ENCODE data around the gene SPCS3. TPM values are rescaled to one million over a fixed set of nuclear protein-coding genes. Genes with fewer than 3 reads are reported as not detected.
"Not testable (repeated sequence)": the region's sequence is repeated elsewhere in the genome, so short reads cannot be mapped to it uniquely, and the experiment has no call there.

Gene SPCS3
- total RNA-seq, 4 donors from 2014 or later, result 31.2 to 47.3 (median 38.3) TPM

DNA sequence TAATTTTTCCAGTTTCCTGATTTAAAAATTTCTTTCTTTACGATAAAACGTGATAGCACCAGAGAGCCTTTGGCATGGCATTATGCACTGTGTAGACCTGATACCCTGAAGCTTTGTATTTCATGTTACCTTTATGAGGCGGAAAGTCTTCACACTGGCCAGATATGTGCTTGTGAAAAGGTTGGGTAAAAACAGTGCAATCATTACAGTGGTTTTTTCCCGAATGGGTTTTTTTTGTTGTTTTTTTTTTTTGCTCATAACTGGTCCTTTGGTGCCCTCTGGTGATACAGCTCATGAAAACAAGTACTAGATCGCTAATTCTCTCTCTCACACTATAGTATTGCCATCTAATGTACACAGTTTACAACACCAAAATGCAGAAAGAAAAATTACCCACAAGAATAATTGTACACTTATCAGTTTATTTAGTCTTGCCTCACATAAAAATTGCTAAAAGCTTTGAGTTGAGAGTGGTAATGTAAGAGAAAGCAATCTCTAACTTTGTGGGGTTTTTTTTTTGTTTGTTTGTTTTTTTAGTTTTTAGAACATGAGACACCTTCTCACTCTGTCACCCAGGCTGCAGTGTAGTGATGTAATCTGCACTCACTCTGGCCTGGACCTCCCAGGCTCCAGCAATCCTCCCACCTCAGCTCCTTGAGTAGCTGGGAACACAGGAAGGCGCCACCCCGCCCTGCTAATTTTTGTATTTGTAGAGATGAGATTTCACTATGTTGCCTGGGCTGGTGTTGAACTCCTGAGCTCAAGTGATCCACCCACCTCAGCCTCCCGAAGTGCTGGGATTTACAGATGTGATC, 21.3 kb downstream of the SPCS3 start:
- no peak overlapping the region for H3K4me3 ChIP-seq
- no peaks in the 10 kb centered on the region for H3K4me1 ChIP-seq
- H3K9me3 ChIP-seq, result peaks cover 0 to 18% (median 4%) of the 10 kb centered on the region in 4 donors
- DNase-seq, result no peak
- no peaks in the 10 kb centered on the region for H3K36me3 ChIP-seq
- no peak for TF ChIP-seq POLR2A (IDR thresholded peaks at IDR 0.05)
- TF ChIP-seq, protein P1, sequence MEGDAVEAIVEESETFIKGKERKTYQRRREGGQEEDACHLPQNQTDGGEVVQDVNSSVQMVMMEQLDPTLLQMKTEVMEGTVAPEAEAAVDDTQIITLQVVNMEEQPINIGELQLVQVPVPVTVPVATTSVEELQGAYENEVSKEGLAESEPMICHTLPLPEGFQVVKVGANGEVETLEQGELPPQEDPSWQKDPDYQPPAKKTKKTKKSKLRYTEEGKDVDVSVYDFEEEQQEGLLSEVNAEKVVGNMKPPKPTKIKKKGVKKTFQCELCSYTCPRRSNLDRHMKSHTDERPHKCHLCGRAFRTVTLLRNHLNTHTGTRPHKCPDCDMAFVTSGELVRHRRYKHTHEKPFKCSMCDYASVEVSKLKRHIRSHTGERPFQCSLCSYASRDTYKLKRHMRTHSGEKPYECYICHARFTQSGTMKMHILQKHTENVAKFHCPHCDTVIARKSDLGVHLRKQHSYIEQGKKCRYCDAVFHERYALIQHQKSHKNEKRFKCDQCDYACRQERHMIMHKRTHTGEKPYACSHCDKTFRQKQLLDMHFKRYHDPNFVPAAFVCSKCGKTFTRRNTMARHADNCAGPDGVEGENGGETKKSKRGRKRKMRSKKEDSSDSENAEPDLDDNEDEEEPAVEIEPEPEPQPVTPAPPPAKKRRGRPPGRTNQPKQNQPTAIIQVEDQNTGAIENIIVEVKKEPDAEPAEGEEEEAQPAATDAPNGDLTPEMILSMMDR (IDR thresholded peaks at IDR 0.05), result peak in 4 of 6 experiments; percentile 24 to 51 (median 44)
- no peak overlapping the region for H3K27ac ChIP-seq
- no peaks in the 10 kb centered on the region for H3K27me3 ChIP-seq

DNA sequence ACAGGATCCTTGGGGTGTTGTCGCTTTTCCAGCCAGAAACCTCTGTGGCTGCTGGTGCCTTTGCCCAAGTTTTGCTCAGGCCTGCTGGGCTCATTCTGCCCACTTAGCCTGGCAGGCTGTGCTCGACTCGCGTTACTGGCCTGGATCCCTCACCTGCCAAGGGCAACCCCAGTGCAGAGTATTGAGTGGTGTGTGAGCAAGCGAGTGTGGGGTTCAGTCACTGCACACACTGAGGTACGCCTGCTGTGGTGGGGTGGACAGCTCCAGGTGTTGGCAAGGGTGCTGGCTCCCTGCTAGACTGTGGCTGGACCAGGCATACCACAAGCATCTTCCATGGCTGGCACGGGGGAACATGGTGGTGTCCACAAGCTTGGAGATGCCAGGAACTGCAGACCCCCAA, 22.6 kb downstream of the SPCS3 start:
- TF ChIP-seq, protein P1 (IDR thresholded peaks at IDR 0.05), result no peak
- TF ChIP-seq POLR2A (IDR thresholded peaks at IDR 0.05), result no peak
- Histone ChIP-seq H3K27ac (no peak overlapping the region), H3K4me3 (no peak overlapping the region), H3K9me3 (peaks cover 0 to 18% (median 4%) of the 10 kb centered on the region in 4 donors), H3K27me3 (no peaks in the 10 kb centered on the region), H3K4me1 (no peaks in the 10 kb centered on the region), H3K36me3 (no peaks in the 10 kb centered on the region)
- DNase-seq, result no peak

DNA sequence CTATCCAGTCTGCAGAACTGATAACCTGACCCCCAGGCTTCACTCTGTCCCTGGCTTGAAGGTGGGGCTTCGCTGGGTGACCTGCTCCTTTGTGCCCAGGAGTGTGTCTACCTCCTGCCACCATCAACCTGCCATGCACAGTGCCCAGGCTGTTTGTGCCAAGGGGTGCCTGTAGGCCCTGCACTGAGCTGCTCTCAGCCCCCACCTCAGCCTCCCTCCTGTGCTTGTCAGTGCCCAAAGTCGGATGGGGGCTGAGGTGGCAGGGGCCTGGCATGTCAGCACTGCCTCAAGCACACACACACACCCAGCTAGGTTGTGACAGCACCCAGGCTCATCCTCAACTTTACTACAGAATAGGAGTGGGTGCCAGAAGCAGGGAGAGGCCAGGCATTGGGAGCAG, 23.5 kb downstream of the SPCS3 start:
- Histone ChIP-seq H3K4me1 (no peaks in the 10 kb centered on the region), H3K4me3 (no peak overlapping the region), H3K27me3 (no peaks in the 10 kb centered on the region), H3K9me3 (peaks cover 0 to 18% (median 4%) of the 10 kb centered on the region in 4 donors), H3K27ac (no peak overlapping the region), H3K36me3 (no peaks in the 10 kb centered on the region)
- TF ChIP-seq, protein P1 (IDR thresholded peaks at IDR 0.05), result no peak
- no peak for TF ChIP-seq POLR2A (IDR thresholded peaks at IDR 0.05)
- DNase-seq, result no peak

DNA sequence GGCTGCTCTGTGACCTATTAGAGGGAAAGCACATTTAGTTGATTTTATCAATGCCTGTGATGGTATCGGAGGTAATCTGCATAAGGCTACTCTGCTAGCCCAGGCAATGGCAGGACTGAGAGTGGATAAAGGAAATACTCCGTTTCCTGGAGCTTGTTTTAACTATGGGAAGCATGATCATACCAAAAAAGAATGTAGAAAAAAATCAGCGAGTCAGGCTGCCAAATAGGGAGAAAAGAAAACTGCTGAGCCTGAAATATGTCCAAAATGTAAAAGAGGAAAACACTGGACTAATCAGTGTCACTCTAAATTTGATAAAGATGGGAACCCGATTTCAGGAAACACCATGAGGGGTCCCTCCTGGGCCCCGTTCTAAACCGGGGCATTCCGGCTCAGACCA, 25.6 kb downstream of the SPCS3 start:
- peaks cover 0 to 18% (median 4%) of the 10 kb centered on the region in 4 donors for H3K9me3 ChIP-seq
- not testable (repeated sequence) for H3K4me1 ChIP-seq, H3K27ac ChIP-seq, DNase-seq, H3K27me3 ChIP-seq, H3K36me3 ChIP-seq, H3K4me3 ChIP-seq

DNA sequence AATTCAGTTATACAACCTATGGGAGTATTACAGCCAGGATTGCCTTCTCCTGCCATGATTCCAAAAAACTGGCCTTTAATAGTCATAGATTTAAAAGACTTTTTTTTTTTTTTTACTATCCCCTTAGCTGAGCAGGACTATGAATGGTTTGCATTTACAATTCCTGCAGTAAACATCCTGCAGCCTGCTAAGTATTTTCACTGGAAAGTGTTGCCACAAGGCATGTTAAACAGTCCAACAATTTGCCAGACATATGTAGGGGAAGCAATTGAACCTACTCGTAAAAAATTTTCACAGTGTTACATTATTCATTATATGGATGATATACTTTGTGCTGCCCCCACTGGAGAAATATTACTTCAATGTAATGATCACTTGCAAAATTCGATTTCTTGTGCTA, 27.1 kb downstream of the SPCS3 start:
- peaks cover 0 to 18% (median 4%) of the 10 kb centered on the region in 4 donors for H3K9me3 ChIP-seq
- H3K27me3 ChIP-seq, DNase-seq, H3K27ac ChIP-seq, H3K4me1 ChIP-seq, H3K36me3 ChIP-seq, H3K4me3 ChIP-seq: not testable (repeated sequence)

DNA sequence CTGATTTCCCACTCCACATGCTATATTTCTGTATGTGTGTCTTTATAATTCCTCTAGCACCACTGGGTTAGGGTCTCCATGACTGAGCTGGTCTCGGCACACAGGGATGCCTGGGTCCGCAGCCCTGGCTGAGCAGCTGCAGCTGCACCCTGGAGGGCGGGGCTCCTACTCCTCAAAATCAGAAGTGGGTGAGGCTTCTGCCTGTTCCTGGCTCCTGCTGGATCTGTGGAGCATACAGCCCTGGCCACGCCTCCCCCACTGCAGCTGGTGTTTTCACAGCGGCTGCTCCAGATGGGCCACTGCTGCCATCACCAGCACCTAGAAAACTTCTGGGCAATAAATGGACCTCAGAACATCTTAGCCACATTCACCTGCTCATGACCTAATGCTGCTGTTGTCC, 30.9 kb downstream of the SPCS3 start:
- TF ChIP-seq, protein P1 (IDR thresholded peaks at IDR 0.05), result no peak
- TF ChIP-seq POLR2A (IDR thresholded peaks at IDR 0.05), result no peak
- no peaks in the 10 kb centered on the region for H3K27me3 ChIP-seq
- no peak overlapping the region for H3K4me3 ChIP-seq
- no peaks in the 10 kb centered on the region for H3K4me1 ChIP-seq
- no peaks in the 10 kb centered on the region for H3K9me3 ChIP-seq
- no peak overlapping the region for H3K27ac ChIP-seq
- peak in 1 of 3 donors; percentile 31 for DNase-seq
- no peaks in the 10 kb centered on the region for H3K36me3 ChIP-seq

Measured in Peyer's patch (tissue), 4 donors.